ENCODE data around the gene GIPR. TPM values are rescaled to one million over a fixed set of nuclear protein-coding genes. Genes with fewer than 3 reads are reported as not detected.
A peak's percentile ranks its signal among the peaks of the same experiment; 100 is the strongest.

Gene GIPR
- total and polyA plus RNA-seq, 2 of the 13 experiments (the other 11 are each of a cell fraction or from before 2014, with no cell fraction given), result 0.15 to 1.2 TPM

DNA sequence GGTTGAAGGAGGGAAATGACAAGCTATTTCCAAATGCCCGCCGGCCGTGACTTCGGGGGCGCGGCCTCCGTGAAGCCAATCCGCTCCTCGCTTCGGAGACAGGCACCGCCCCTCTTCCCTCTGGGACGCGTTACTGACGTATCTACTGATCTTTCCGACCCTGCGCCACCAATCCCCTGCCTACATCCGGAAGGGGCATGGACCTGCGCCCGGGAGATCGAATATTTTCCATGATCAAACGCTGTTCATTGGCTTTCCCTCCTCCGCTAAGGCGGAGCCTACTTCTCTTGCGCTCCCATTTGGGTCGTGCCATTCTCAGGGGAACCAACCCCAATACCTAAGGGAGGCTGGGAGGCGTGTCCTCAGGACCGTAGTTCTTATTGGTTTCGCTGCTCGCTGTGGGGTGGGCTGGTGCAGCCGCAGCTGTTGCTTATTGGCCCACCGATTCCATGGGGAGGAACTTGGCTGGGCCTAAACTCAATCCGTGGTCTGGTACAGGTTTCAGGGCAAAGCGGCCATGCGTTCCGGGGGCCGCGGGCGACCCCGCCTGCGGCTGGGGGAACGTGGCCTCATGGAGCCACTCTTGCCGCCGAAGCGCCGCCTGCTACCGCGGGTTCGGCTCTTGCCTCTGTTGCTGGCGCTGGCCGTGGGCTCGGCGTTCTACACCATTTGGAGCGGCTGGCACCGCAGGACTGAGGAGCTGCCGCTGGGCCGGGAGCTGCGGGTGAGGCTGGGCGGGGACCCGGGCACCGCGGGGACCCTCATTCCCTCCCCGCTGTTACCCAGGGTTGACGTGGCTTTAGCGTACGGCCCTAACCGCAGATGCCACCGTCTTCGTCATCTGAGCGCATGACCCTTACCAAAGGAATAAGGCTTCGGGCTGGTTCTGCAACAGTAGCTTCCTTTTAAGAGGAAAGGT lies 24.4 kb downstream of the GIPR start, which contains the start of gene QPCTL (continued):
- TF ChIP-seq, protein P1, sequence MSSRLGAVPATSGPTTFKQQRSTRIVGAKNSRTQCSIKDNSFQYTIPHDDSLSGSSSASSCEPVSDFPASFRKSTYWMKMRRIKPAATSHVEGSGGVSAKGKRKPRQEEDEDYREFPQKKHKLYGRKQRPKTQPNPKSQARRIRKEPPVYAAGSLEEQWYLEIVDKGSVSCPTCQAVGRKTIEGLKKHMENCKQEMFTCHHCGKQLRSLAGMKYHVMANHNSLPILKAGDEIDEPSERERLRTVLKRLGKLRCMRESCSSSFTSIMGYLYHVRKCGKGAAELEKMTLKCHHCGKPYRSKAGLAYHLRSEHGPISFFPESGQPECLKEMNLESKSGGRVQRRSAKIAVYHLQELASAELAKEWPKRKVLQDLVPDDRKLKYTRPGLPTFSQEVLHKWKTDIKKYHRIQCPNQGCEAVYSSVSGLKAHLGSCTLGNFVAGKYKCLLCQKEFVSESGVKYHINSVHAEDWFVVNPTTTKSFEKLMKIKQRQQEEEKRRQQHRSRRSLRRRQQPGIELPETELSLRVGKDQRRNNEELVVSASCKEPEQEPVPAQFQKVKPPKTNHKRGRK (CRISPR knock-in tag; IDR thresholded peaks at IDR 0.05), result no peak
- TF ChIP-seq BRD4 (CRISPR knock-in tag; IDR thresholded peaks at IDR 0.05) (peak; percentile 66; the same call in 1 of the 2 replicates), IRX3 (CRISPR knock-in tag; IDR thresholded peaks at IDR 0.05; ENCODE audit: borderline replicate concordance, low read depth) (no peak), ADNP (CRISPR knock-in tag; IDR thresholded peaks at IDR 0.05) (no peak), SMARCC2 (IDR thresholded peaks at IDR 0.05) (no peak), JUN (CRISPR knock-in tag; IDR thresholded peaks at IDR 0.05) (no peak), HNF4G (IDR thresholded peaks at IDR 0.05; ENCODE audit: borderline replicate concordance, low read depth, low read length) (no peak), HNF4G (CRISPR knock-in tag; IDR thresholded peaks at IDR 0.05; ENCODE audit: borderline replicate concordance, low read depth) (no peak), SP5 (CRISPR knock-in tag; IDR thresholded peaks at IDR 0.05; ENCODE audit: borderline replicate concordance, low read depth) (peak; percentile 38), DNMT1 (CRISPR knock-in tag; IDR thresholded peaks at IDR 0.05) (no peak), RELA (CRISPR knock-in tag; IDR thresholded peaks at IDR 0.05) (0 out of 2 replicates have a peak, but pooled peaks have one; percentile 47), ZNF235 (CRISPR knock-in tag; IDR thresholded peaks at IDR 0.05; ENCODE audit: borderline replicate concordance) (0 out of 2 replicates have a peak, but pooled peaks have one; percentile 79), ZNF232 (CRISPR knock-in tag; IDR thresholded peaks at IDR 0.05; ENCODE audit: borderline replicate concordance) (0 out of 2 replicates have a peak, but pooled peaks have one; percentile 47), ZNF446 (CRISPR knock-in tag; IDR thresholded peaks at IDR 0.05) (0 out of 2 replicates have a peak, but pooled peaks have one; percentile 65)
- TF ChIP-seq, protein P2, sequence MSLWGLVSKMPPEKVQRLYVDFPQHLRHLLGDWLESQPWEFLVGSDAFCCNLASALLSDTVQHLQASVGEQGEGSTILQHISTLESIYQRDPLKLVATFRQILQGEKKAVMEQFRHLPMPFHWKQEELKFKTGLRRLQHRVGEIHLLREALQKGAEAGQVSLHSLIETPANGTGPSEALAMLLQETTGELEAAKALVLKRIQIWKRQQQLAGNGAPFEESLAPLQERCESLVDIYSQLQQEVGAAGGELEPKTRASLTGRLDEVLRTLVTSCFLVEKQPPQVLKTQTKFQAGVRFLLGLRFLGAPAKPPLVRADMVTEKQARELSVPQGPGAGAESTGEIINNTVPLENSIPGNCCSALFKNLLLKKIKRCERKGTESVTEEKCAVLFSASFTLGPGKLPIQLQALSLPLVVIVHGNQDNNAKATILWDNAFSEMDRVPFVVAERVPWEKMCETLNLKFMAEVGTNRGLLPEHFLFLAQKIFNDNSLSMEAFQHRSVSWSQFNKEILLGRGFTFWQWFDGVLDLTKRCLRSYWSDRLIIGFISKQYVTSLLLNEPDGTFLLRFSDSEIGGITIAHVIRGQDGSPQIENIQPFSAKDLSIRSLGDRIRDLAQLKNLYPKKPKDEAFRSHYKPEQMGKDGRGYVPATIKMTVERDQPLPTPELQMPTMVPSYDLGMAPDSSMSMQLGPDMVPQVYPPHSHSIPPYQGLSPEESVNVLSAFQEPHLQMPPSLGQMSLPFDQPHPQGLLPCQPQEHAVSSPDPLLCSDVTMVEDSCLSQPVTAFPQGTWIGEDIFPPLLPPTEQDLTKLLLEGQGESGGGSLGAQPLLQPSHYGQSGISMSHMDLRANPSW (CRISPR knock-in tag; IDR thresholded peaks at IDR 0.05; ENCODE audit: borderline replicate concordance), result 0 out of 2 replicates have a peak, but pooled peaks have one; percentile 88
- TF ChIP-seq, protein P3, sequence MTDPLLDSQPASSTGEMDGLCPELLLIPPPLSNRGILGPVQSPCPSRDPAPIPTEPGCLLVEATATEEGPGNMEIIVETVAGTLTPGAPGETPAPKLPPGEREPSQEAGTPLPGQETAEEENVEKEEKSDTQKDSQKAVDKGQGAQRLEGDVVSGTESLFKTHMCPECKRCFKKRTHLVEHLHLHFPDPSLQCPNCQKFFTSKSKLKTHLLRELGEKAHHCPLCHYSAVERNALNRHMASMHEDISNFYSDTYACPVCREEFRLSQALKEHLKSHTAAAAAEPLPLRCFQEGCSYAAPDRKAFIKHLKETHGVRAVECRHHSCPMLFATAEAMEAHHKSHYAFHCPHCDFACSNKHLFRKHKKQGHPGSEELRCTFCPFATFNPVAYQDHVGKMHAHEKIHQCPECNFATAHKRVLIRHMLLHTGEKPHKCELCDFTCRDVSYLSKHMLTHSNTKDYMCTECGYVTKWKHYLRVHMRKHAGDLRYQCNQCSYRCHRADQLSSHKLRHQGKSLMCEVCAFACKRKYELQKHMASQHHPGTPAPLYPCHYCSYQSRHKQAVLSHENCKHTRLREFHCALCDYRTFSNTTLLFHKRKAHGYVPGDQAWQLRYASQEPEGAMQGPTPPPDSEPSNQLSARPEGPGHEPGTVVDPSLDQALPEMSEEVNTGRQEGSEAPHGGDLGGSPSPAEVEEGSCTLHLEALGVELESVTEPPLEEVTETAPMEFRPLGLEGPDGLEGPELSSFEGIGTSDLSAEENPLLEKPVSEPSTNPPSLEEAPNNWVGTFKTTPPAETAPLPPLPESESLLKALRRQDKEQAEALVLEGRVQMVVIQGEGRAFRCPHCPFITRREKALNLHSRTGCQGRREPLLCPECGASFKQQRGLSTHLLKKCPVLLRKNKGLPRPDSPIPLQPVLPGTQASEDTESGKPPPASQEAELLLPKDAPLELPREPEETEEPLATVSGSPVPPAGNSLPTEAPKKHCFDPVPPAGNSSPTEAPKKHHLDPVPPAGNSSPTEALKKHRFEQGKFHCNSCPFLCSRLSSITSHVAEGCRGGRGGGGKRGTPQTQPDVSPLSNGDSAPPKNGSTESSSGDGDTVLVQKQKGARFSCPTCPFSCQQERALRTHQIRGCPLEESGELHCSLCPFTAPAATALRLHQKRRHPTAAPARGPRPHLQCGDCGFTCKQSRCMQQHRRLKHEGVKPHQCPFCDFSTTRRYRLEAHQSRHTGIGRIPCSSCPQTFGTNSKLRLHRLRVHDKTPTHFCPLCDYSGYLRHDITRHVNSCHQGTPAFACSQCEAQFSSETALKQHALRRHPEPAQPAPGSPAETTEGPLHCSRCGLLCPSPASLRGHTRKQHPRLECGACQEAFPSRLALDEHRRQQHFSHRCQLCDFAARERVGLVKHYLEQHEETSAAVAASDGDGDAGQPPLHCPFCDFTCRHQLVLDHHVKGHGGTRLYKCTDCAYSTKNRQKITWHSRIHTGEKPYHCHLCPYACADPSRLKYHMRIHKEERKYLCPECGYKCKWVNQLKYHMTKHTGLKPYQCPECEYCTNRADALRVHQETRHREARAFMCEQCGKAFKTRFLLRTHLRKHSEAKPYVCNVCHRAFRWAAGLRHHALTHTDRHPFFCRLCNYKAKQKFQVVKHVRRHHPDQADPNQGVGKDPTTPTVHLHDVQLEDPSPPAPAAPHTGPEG (CRISPR knock-in tag; IDR thresholded peaks at IDR 0.05), result 0 out of 2 replicates have a peak, but pooled peaks have one; percentile 25
- TF ChIP-seq, protein P4, sequence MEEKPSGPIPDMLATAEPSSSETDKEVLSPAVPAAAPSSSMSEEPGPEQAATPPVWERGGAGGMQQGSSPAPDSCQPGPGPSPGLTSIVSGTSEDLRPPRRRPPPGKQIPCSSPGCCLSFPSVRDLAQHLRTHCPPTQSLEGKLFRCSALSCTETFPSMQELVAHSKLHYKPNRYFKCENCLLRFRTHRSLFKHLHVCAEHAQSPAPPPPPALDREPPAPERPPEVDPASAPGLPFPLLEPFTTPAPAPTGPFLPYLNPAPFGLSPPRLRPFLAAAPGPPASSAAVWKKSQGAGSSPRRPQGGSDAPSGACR (CRISPR knock-in tag; IDR thresholded peaks at IDR 0.05), result peak; percentile 62; the same call in 1 of the 2 replicates
